AG09319 (cell line): ENCODE data around the gene FAM13A.

Experiments
- DNase-seq: peaks from one replicate; pipeline ENCODE4 v3.0.0-alpha.2; 2010; ENCODE audit warnings: low read depth; ENCODE audit errors: extremely low read depth
- CTCF ChIP-seq: IDR thresholded peaks from 2 replicates; pipeline ENCODE4 v1.5.1; 2011; ENCODE audit warnings: low read depth, mild to moderate bottlenecking, inconsistent platforms, low read length, moderate library complexity

FAM13A gene

GRCh38 chr4:88693792-88694191 is 363.2 kb downstream of the FAM13A start:
- no peak for TF ChIP-seq CTCF
- no peak for DNase-seq

GRCh38 chr4:88690355-88690754 is 366.6 kb downstream of the FAM13A start:
- DNase-seq = no peak
- TF ChIP-seq CTCF = no peak

- DNase-seq = no peak
- no peak for TF ChIP-seq CTCF
Measured at GRCh38 chr4:88681209-88681608, 375.8 kb downstream of the FAM13A start.
